ENCODE results near the gene FTO.

FTO gene

DNA sequence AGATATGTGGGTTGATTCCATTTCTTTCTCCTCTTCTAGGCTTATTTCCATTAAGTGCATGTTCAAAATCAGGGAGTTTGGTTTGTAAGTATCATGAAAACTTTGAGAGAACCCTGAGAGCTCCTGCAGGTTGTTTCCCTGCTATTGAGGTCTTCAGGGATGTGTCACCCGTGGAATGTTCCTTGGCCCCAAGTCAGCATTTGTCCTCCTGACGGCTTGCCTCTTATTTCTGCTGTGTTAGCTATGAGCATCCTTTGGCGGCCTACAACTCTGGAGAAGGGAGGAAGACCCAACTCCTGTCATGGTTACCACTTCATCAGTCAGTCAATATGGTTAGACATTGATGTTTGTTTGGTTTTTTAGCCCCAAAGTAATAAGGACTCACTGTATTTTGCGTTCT, 180.8 kb downstream of the FTO start:
- TF ChIP-seq, protein P1, sequence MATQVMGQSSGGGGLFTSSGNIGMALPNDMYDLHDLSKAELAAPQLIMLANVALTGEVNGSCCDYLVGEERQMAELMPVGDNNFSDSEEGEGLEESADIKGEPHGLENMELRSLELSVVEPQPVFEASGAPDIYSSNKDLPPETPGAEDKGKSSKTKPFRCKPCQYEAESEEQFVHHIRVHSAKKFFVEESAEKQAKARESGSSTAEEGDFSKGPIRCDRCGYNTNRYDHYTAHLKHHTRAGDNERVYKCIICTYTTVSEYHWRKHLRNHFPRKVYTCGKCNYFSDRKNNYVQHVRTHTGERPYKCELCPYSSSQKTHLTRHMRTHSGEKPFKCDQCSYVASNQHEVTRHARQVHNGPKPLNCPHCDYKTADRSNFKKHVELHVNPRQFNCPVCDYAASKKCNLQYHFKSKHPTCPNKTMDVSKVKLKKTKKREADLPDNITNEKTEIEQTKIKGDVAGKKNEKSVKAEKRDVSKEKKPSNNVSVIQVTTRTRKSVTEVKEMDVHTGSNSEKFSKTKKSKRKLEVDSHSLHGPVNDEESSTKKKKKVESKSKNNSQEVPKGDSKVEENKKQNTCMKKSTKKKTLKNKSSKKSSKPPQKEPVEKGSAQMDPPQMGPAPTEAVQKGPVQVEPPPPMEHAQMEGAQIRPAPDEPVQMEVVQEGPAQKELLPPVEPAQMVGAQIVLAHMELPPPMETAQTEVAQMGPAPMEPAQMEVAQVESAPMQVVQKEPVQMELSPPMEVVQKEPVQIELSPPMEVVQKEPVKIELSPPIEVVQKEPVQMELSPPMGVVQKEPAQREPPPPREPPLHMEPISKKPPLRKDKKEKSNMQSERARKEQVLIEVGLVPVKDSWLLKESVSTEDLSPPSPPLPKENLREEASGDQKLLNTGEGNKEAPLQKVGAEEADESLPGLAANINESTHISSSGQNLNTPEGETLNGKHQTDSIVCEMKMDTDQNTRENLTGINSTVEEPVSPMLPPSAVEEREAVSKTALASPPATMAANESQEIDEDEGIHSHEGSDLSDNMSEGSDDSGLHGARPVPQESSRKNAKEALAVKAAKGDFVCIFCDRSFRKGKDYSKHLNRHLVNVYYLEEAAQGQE (IDR thresholded peaks at IDR 0.05; ENCODE audit: insufficient read depth in 1 of 2, low read depth in 2 of 2, low read length in 2 of 2), result no peak
- no peak for TF ChIP-seq FOXP2 (optimal IDR thresholded peaks at IDR 0.05; ENCODE audit: borderline replicate concordance, extremely low read depth, extremely low read length, insufficient read depth)
- no peak for TF ChIP-seq POLR2AphosphoS5 (IDR thresholded peaks at IDR 0.05; ENCODE audit: low read depth, low read length)
- no peak for TF ChIP-seq SIN3A (IDR thresholded peaks at IDR 0.05; ENCODE audit: borderline replicate concordance, insufficient read depth, low read length)
- no peak for TF ChIP-seq TAF1 (IDR thresholded peaks at IDR 0.05; ENCODE audit: borderline replicate concordance, insufficient read depth, low read length)

DNA sequence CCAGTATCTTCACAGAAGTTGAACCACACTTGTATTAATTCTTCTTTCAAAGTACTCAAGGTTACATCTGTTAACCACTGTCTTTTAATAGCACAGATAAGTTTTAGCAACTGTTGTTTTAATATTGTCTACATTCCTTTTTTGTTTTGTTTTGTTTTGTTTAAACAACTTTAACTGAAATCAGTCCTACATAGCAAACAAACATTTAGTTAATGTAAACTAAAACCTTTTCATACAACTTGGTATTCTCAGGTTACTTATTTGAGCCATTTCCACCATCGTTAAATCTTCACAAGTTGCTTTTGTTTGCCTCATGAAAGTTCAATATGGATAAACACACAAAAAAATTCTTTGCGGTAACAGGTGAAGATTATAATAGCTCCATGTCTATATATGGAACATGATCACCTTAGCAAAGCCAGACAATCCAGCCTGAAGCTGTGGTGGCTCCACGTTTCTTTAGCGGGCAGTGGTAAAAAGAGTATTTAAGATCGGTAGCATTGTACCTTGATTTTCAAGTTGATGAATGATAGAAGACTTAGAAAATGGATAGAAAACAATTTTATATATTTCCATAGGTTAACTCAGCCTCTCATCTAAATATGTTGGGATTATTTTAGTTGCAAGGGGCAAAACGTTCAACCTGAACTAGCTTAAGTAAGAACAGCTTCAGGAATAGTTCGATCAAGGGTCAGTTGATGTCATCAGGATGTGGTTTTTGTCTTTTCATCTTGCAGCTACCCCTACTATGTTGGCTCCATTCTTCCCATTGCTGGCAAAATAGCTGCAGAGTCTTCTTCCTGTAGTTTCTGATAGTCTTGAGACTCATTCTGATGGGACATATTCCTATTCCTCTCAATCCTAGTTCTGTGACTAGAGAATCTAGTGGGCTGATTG, 182.8 kb downstream of the FTO start:
- TF ChIP-seq TAF1 (IDR thresholded peaks at IDR 0.05; ENCODE audit: borderline replicate concordance, insufficient read depth, low read length), result no peak
- TF ChIP-seq, protein P1 (IDR thresholded peaks at IDR 0.05; ENCODE audit: insufficient read depth in 1 of 2, low read depth in 2 of 2, low read length in 2 of 2), result no peak
- TF ChIP-seq POLR2AphosphoS5 (IDR thresholded peaks at IDR 0.05; ENCODE audit: low read depth, low read length), result no peak
- TF ChIP-seq SIN3A (IDR thresholded peaks at IDR 0.05; ENCODE audit: borderline replicate concordance, insufficient read depth, low read length), result no peak
- no peak for TF ChIP-seq FOXP2 (optimal IDR thresholded peaks at IDR 0.05; ENCODE audit: borderline replicate concordance, extremely low read depth, extremely low read length, insufficient read depth)

DNA sequence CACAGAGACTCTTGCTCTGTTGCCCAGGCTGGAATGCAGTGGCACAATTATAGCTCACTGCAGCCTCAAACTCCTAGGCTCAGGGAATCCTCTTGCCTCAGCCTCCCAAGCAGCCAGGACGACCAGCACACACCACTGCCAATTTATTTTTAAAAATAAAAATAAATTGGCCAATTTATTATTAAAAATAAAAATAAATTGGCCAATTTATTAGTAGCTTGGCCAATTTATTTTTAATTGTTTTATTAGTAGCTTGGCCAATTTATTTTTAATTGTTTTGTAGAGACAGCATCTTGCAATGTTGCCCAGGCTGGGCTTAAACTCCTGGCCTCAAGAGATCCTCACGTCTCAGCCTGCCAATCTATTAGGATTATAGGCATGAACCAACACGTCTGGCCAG, 184.3 kb downstream of the FTO start:
- TF ChIP-seq TAF1 (IDR thresholded peaks at IDR 0.05; ENCODE audit: borderline replicate concordance, insufficient read depth, low read length) (no peak), SIN3A (IDR thresholded peaks at IDR 0.05; ENCODE audit: borderline replicate concordance, insufficient read depth, low read length) (no peak), FOXP2 (optimal IDR thresholded peaks at IDR 0.05; ENCODE audit: borderline replicate concordance, extremely low read depth, extremely low read length, insufficient read depth) (no peak), POLR2AphosphoS5 (IDR thresholded peaks at IDR 0.05; ENCODE audit: low read depth, low read length) (no peak)
- TF ChIP-seq, protein P1 (IDR thresholded peaks at IDR 0.05; ENCODE audit: insufficient read depth in 1 of 2, low read depth in 2 of 2, low read length in 2 of 2), result no peak

DNA sequence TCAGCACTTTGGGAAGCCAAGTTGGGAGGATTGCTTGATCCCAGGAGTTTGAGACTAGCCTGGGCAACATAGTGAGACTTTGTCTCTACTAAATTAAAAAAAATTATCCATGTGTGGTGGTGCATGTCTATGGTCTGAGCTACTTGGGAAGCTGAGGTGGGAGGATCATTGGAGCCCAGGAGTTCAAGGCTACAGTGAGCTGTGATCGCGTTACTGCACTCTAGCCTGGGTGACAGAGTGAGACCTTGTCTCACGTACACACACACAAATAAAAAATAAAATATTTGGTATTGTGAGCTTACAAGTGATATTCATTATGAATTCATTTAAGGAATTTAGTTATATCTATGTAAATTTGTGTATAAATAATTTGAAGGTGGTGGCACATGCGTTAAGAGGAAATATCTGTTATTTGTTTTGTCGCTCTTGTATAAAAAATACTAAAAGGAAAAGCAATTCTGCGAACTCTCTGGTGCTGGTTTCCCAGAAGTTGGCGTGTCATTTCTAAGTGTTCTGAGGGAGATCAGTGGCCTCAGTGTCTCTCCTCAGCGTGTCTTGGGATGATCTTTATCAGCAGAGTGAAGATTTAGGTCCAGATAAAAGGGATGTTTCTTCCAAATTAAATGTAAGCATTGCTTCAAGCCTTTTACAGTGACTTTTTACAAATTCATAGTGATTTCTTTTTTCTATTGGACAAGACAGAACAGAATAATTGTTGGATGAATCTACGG, 187.6 kb downstream of the FTO start:
- TF ChIP-seq, protein P1 (IDR thresholded peaks at IDR 0.05; ENCODE audit: insufficient read depth in 1 of 2, low read depth in 2 of 2, low read length in 2 of 2), result no peak
- TF ChIP-seq FOXP2 (optimal IDR thresholded peaks at IDR 0.05; ENCODE audit: borderline replicate concordance, extremely low read depth, extremely low read length, insufficient read depth) (no peak), SIN3A (IDR thresholded peaks at IDR 0.05; ENCODE audit: borderline replicate concordance, insufficient read depth, low read length) (no peak), POLR2AphosphoS5 (IDR thresholded peaks at IDR 0.05; ENCODE audit: low read depth, low read length) (no peak), TAF1 (IDR thresholded peaks at IDR 0.05; ENCODE audit: borderline replicate concordance, insufficient read depth, low read length) (no peak)

Data from PFSK-1 (cell line).